ENCODE results near the gene VIPR1. TPM values are rescaled to one million over a fixed set of nuclear protein-coding genes. Genes with fewer than 3 reads are reported as not detected.

Gene VIPR1
- total RNA-seq, 1 experiment from 2014 or later, result 0.28 TPM

DNA sequence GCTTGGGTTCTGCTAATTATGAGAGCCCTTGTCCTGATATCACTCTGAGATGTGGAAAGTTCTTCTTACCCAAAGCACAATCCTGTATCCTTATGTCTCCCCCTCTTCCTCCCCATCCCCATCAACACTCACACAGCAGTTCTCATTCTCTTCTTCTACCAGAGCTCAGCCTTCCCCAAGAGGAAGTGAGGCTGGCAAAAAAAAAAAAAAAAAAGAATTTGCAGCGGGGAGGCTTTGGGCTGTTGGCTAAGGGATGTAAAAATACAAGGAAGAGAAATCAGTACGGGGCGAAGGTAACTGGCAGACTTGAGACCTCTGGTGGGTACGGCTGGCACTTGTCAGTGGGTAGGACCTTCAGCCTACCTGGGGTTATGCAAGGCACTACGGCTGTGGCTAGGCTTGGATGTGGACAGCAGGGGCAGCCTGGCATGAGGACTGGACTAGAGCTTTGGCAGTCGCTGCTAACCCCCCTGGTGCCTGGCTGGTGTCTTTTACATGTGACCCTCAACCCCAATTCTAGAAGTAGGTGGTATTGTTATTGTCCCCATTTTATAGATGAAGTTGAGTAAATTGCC is 5.4 kb downstream of the VIPR1 start:
- ChIA-PET CTCF (interaction anchor here (0.6 to 1.6 kb wide), 3 partner anchors 25 to 278 kb away, joined by 3 to 5 read pairs (median 5); no protein-coding TSS in a partner anchor), POLR2A (no interaction called here)
- Mint-ChIP-seq H3K36me3 (ENCODE audit: insufficient read depth, unreplicated experiment) (no peaks in the 10 kb centered on the region), H3K27me3 (ENCODE audit: insufficient read depth, unreplicated experiment) (peaks cover 19% of the 10 kb centered on the region), H3K4me1 (ENCODE audit: insufficient read depth, unreplicated experiment) (no peaks in the 10 kb centered on the region), H3K9me3 (ENCODE audit: unreplicated experiment) (no peaks in the 10 kb centered on the region), H3K27ac (ENCODE audit: low read depth, unreplicated experiment) (no peak overlapping the region), H3K4me3 (ENCODE audit: unreplicated experiment) (no peak overlapping the region)
- intact Hi-C loops (cut with micrococcal nuclease), result no loop called here
- TF ChIP-seq, protein P1, sequence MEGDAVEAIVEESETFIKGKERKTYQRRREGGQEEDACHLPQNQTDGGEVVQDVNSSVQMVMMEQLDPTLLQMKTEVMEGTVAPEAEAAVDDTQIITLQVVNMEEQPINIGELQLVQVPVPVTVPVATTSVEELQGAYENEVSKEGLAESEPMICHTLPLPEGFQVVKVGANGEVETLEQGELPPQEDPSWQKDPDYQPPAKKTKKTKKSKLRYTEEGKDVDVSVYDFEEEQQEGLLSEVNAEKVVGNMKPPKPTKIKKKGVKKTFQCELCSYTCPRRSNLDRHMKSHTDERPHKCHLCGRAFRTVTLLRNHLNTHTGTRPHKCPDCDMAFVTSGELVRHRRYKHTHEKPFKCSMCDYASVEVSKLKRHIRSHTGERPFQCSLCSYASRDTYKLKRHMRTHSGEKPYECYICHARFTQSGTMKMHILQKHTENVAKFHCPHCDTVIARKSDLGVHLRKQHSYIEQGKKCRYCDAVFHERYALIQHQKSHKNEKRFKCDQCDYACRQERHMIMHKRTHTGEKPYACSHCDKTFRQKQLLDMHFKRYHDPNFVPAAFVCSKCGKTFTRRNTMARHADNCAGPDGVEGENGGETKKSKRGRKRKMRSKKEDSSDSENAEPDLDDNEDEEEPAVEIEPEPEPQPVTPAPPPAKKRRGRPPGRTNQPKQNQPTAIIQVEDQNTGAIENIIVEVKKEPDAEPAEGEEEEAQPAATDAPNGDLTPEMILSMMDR (IDR thresholded peaks at IDR 0.05; ENCODE audit: unreplicated experiment), result no peak
- no TSS peak for BruUV-seq (replicated peaks)
- DNase-seq (ENCODE audit: unreplicated experiment), result no peak

DNA sequence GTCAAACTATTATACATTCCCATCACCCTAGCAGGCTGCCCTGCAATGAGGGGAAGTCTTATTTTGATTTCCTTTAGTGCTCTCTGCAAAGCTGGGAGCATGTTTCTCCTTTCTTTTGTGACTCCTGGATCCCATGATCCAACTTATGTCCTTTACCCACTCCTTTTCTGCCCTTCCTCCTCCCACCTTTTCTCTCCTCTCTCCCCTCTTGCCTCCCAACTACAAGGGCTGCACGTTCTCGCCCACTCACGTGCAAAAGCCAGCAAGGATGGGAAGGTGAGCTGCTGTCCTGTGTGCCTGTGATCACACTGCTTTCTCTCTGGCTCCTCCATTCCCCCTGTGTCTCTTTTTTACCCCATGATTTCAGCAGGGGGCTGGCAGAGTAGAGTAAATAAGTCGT is 6.1 kb downstream of the VIPR1 start:
- H3K27ac Mint-ChIP-seq (ENCODE audit: low read depth, unreplicated experiment), result no peak overlapping the region
- H3K4me1 Mint-ChIP-seq (ENCODE audit: insufficient read depth, unreplicated experiment), result no peaks in the 10 kb centered on the region
- no peaks in the 10 kb centered on the region for H3K36me3 Mint-ChIP-seq (ENCODE audit: insufficient read depth, unreplicated experiment)
- no peaks in the 10 kb centered on the region for H3K9me3 Mint-ChIP-seq (ENCODE audit: unreplicated experiment)
- peaks cover 19% of the 10 kb centered on the region for H3K27me3 Mint-ChIP-seq (ENCODE audit: insufficient read depth, unreplicated experiment)
- BruUV-seq (replicated peaks), result no TSS peak
- no peak for DNase-seq (ENCODE audit: unreplicated experiment)
- CTCF ChIA-PET, result interaction anchor here (1.1 to 1.6 kb wide), 2 partner anchors 81 to 279 kb away, joined by 5 read pairs; no protein-coding TSS in a partner anchor
- POLR2A ChIA-PET, result no interaction called here
- TF ChIP-seq, protein P1 (IDR thresholded peaks at IDR 0.05; ENCODE audit: unreplicated experiment), result no peak
- H3K4me3 Mint-ChIP-seq (ENCODE audit: unreplicated experiment), result no peak overlapping the region
- intact Hi-C loops (cut with micrococcal nuclease), result no loop called here

DNA sequence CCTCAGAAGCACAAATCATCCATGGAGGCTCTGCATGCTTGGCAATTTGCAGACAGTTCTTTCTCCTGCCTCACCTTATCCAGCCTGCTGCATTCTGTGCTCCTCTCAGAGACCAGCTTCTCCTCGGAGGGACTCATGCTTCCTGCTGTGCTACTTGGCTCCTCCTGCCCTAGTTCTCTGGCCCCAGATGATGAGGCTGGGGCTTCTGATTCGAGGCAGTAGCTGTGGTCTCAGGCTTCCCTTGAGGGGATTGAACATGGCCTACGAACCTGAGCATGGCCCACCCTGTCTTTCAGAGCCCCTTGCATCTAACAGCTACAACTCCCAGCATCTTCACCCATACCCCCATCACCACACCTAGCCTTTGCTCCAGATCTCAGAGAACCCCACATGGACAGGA is 6.7 kb downstream of the VIPR1 start:
- POLR2A ChIA-PET, result no interaction called here

DNA sequence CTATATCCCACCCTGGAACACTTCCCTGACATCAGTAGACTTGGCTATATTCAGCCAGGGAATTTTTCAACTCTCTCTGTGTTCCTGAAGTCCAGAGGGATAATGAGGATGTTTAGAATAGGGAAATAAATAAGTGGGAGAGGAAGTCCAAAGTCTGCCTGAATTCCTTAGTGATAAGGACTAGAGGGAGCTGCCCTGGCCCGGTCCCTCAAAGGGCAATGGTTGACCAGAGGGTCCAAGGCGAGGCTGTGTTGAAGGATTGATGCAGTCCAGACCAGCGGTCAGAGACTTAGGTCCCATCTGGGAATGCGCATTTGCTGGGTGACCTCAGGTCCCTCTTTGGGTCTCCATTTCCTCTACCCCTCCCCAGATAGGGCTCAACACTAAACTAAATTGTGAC is 7.9 kb downstream of the VIPR1 start:
- peaks cover 11% of the 10 kb centered on the region for H3K4me1 Mint-ChIP-seq (ENCODE audit: insufficient read depth, unreplicated experiment)
- intact Hi-C loops (cut with micrococcal nuclease), result no loop called here
- no peaks in the 10 kb centered on the region for H3K36me3 Mint-ChIP-seq (ENCODE audit: insufficient read depth, unreplicated experiment)
- CTCF ChIA-PET, result interaction anchor here (0.5 to 1.3 kb wide), 3 partner anchors 35 to 1186 kb away, joined by 3 to 8 read pairs (median 4); no protein-coding TSS in a partner anchor
- TF ChIP-seq, protein P1 (IDR thresholded peaks at IDR 0.05; ENCODE audit: unreplicated experiment), result no peak
- H3K4me3 Mint-ChIP-seq (ENCODE audit: unreplicated experiment), result no peak overlapping the region
- H3K27ac Mint-ChIP-seq (ENCODE audit: low read depth, unreplicated experiment), result no peak overlapping the region
- POLR2A ChIA-PET, result no interaction called here
- no TSS peak for BruUV-seq (replicated peaks)
- H3K9me3 Mint-ChIP-seq (ENCODE audit: unreplicated experiment), result no peaks in the 10 kb centered on the region
- peaks cover 19% of the 10 kb centered on the region for H3K27me3 Mint-ChIP-seq (ENCODE audit: insufficient read depth, unreplicated experiment)
- DNase-seq (ENCODE audit: unreplicated experiment), result no peak

More for the DNA sequence above, 6.7 kb downstream of the VIPR1 start:
- DNase-seq (ENCODE audit: unreplicated experiment), result no peak
- Mint-ChIP-seq H3K9me3 (ENCODE audit: unreplicated experiment) (no peaks in the 10 kb centered on the region), H3K27me3 (ENCODE audit: insufficient read depth, unreplicated experiment) (peaks cover 19% of the 10 kb centered on the region), H3K4me1 (ENCODE audit: insufficient read depth, unreplicated experiment) (no peaks in the 10 kb centered on the region), H3K27ac (ENCODE audit: low read depth, unreplicated experiment) (no peak overlapping the region), H3K36me3 (ENCODE audit: insufficient read depth, unreplicated experiment) (no peaks in the 10 kb centered on the region), H3K4me3 (ENCODE audit: unreplicated experiment) (no peak overlapping the region)
- no TSS peak for BruUV-seq (replicated peaks)
- TF ChIP-seq, protein P1 (IDR thresholded peaks at IDR 0.05; ENCODE audit: unreplicated experiment), result no peak
- intact Hi-C loops (cut with micrococcal nuclease), result no loop called here
- CTCF ChIA-PET, result interaction anchor here (1.1 kb wide), 1 partner anchor 81 kb away, joined by 5 read pairs; no protein-coding TSS in a partner anchor

Data from MCF 10A (cell line).